Placental epithelial cell (primary cell): Measurements from ENCODE around the gene LIFR. TPM values are rescaled to one million over a fixed set of nuclear protein-coding genes. Genes with fewer than 3 reads are reported as not detected.

ENCODE experiments used
- small RNA-seq: library from RNA; depleted of rRNA; stranded (forward); fragments of <200 nt; gene quantifications from one replicate; pipeline ENCODE3, GENCODE V24; 2012
- total RNA-seq: library from RNA; depleted of rRNA; stranded (reverse); fragments of >200 nt; gene quantifications from 2 replicates; pipeline ENCODE4 v1.2.3, GENCODE V29; 2012

Gene LIFR
- total RNA-seq = 3.9 and 4.0 TPM in 2 replicates

DNA sequence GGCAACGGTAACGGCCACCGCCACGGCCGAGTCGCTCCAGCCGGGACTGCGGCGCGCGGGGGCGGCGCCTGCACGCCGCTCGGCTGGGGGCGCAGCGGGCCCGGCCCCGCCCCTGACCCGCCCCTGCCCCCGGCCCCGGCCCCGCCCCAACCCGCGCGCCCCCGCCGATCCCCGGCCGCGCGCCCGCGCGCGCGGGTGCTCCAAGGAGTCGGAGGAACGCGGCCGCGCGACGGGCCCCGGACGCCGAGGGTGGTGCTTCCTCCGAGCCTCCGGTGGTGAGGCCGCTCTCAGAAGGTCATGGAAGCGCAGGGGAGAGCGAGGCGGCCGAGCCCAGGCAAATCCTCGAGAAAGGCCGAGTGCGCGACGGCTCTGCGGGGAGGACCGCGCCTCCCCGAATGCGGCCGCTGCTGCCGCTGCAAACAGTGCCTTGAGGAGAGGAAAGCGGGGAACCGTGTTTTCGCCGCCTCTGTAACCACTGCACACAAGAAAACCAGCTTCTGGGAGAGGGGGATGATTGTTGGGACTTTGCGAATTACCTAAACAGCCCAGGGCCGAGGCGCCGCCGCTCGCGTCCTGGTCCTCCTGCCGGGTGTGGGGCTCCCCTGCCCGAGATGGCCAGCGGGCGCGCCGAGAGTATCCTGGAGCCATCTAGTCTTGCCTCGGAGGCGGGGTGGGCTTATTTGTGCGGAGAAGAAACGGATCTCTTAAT, at the start of gene LIFR:
Gene LIFR (minus strand): TSS at position 48 of the 709 bp plus-strand sequence. CDS start 25,999 bp downstream, outside the sequence.

Small RNA genes lying within 50 kb of the gene (small RNA-seq; reads per million reads assigned to genes)
- gene AC091839.1 = not detected
- not detected for gene MIR3650
